ENCODE data around the gene CCNYL1.

CCNYL1 gene

DNA sequence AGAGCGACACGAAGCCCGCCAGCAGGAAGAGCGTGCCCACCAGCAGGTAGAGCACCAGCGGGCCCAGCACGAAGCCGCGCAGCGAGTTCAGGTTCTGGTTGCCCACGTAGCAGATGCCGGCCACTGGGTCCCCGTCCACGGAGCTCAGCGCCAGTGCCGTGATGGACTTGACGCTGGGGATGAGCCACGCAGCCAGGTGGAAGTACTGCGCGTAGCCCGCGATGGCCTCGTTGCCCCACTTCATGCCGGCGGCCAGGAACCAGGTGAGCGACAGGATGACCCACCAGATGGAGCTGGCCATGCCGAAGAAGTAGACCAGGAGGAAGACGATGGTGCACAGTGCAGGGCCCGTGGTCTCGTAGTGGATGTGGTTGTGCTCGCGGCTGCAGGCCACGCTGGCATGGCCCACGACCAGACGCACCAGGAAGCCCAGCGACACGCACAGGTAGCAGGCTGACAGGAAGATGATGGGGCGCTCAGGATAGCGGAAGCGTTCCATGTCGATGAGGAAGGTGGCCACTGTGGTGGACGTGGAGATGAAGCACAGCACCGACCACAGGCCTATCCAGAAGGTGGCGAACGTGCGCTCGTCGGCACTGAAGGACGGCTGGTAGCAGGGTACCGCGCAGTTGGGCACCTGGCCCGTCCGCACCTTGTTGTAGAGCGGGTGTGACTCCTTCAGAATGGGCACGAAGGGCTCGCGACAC lies 56.2 kb downstream of the CCNYL1 start:
- peak; percentile 29 for DNase-seq
- H3K27ac Mint-ChIP-seq = no peak overlapping the region

GRCh38 chr2:207768168-207768865 lies 56.9 kb downstream of the CCNYL1 start:
- peak overlapping the region; percentile 85 for H3K4me3 Mint-ChIP-seq
- H3K27ac Mint-ChIP-seq = no peak overlapping the region
- TF ChIP-seq, protein P1, sequence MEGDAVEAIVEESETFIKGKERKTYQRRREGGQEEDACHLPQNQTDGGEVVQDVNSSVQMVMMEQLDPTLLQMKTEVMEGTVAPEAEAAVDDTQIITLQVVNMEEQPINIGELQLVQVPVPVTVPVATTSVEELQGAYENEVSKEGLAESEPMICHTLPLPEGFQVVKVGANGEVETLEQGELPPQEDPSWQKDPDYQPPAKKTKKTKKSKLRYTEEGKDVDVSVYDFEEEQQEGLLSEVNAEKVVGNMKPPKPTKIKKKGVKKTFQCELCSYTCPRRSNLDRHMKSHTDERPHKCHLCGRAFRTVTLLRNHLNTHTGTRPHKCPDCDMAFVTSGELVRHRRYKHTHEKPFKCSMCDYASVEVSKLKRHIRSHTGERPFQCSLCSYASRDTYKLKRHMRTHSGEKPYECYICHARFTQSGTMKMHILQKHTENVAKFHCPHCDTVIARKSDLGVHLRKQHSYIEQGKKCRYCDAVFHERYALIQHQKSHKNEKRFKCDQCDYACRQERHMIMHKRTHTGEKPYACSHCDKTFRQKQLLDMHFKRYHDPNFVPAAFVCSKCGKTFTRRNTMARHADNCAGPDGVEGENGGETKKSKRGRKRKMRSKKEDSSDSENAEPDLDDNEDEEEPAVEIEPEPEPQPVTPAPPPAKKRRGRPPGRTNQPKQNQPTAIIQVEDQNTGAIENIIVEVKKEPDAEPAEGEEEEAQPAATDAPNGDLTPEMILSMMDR (IDR thresholded peaks at IDR 0.05) = no peak
- DNase-seq = peak; percentile 64
- peaks cover 93% of the 10 kb centered on the region for H3K27me3 Mint-ChIP-seq (ENCODE audit: low read depth, poor library complexity)
- peaks cover 7% of the 10 kb centered on the region for H3K9me3 Mint-ChIP-seq
- peaks cover 37% of the 10 kb centered on the region for H3K4me1 Mint-ChIP-seq
- H3K36me3 Mint-ChIP-seq (ENCODE audit: low read depth) = peaks cover 5% of the 10 kb centered on the region

More for the DNA sequence above, 56.2 kb downstream of the CCNYL1 start:
- TF ChIP-seq, protein P1 (IDR thresholded peaks at IDR 0.05) = peak; percentile 6
- peaks cover 37% of the 10 kb centered on the region for H3K4me1 Mint-ChIP-seq
- H3K4me3 Mint-ChIP-seq = peak overlapping the region; percentile 85
- peaks cover 7% of the 10 kb centered on the region for H3K9me3 Mint-ChIP-seq
- peaks cover 5% of the 10 kb centered on the region for H3K36me3 Mint-ChIP-seq (ENCODE audit: low read depth)
- H3K27me3 Mint-ChIP-seq (ENCODE audit: low read depth, poor library complexity) = peaks cover 93% of the 10 kb centered on the region

- Mint-ChIP-seq H3K36me3 (ENCODE audit: low read depth) (peaks cover 5% of the 10 kb centered on the region), H3K27me3 (ENCODE audit: low read depth, poor library complexity) (peaks cover 92% of the 10 kb centered on the region)
These were observed 57.6 kb downstream of the CCNYL1 start for GRCh38 chr2:207768866-207769596.

DNA sequence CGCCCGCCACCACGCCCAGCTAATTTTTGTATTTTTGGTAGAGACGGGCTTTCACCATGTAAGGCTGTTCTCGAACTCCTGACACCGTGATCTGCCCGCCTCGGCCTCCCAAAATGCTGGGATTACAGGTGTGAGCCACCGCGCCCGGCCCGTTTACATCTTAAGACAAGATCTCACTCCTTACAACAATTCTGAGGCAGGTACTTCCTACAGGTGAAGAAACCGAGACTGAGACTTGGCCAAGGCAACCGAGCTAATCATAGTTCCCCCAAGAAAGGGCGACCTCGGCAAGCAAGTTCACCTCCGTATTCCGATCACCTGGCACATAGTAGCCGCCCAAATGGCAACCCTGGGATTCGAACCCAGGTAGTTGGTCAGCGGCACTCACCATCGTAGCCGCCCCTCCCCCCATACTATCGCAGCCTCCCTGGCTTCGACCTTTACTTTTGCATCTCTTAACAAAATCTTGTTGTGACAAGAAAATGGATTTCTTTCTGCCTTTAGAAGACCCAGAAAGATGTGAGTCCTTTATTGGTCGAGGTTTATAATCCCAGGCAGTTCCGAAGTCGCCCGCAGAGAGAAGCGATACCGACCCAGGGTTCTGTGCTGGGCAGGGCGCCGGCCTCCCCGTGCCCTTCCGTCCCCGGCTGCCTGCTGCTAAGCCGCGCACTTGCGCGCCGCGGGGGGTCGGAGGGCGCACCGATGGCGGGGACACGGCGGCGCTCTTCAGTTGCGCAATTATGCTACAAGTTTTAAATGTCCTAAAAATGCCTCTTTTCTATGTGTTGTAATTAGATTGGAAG lies 59.4 kb downstream of the CCNYL1 start:
- Mint-ChIP-seq H3K27me3 (ENCODE audit: low read depth, poor library complexity) (peaks cover 85% of the 10 kb centered on the region), H3K4me3 (peak overlapping the region; percentile 82), H3K36me3 (ENCODE audit: low read depth) (peaks cover 5% of the 10 kb centered on the region), H3K27ac (no peak overlapping the region), H3K4me1 (peaks cover 37% of the 10 kb centered on the region), H3K9me3 (peaks cover 7% of the 10 kb centered on the region)
- DNase-seq = peak; percentile 36
- TF ChIP-seq, protein P1 (IDR thresholded peaks at IDR 0.05) = no peak

More at GRCh38 chr2:207768866-207769596, 57.6 kb downstream of the CCNYL1 start:
- H3K27ac Mint-ChIP-seq = no peak overlapping the region
- H3K9me3 Mint-ChIP-seq = peaks cover 7% of the 10 kb centered on the region
- H3K4me3 Mint-ChIP-seq = peak overlapping the region; percentile 85
- peaks cover 37% of the 10 kb centered on the region for H3K4me1 Mint-ChIP-seq
- TF ChIP-seq, protein P1 (IDR thresholded peaks at IDR 0.05) = no peak
- DNase-seq = no peak

- H3K36me3 Mint-ChIP-seq (ENCODE audit: low read depth) = peaks cover 5% of the 10 kb centered on the region
- peaks cover 7% of the 10 kb centered on the region for H3K9me3 Mint-ChIP-seq
- DNase-seq = no peak
- H3K27ac Mint-ChIP-seq = no peak overlapping the region
- TF ChIP-seq, protein P1 (IDR thresholded peaks at IDR 0.05) = no peak
- H3K4me1 Mint-ChIP-seq = peaks cover 30% of the 10 kb centered on the region
- H3K27me3 Mint-ChIP-seq (ENCODE audit: low read depth, poor library complexity) = peaks cover 78% of the 10 kb centered on the region
- no peak overlapping the region for H3K4me3 Mint-ChIP-seq
These were observed 60.0 kb downstream of the CCNYL1 start for GRCh38 chr2:207771421-207771820.
